ENCODE results near the gene EML2.
"Not testable (repeated sequence)": the region's sequence is repeated elsewhere in the genome, so short reads cannot be mapped to it uniquely, and the experiment has no call there.

EML2 gene

DNA sequence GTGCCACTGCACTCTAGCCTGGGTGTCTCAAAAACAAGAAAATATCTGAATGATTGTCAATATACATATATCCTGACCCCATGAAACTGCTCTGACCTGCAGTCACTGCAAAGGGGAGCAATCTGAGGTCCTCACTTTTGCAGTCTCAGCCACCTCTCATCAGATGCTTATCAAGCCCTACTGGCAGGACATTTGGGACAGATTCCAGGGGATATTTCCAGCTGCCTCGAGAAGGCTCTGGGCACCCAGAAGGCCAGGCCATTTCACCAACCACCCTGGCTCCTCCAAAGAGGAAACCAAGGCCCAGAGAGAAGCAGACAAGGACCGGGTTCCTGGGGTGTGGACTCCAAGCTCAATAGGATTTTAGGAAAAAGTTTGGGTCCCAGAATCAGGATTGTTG lies 2.3 kb downstream of the EML2 start:
- H3K79me2 ChIP-seq (ENCODE audit: control insufficient read depth, insufficient read depth, low read length, unreplicated experiment), result no peaks in the 10 kb centered on the region
- H3K36me3 ChIP-seq (ENCODE audit: insufficient read depth, low read length), result no peaks in the 10 kb centered on the region
- H2AFZ ChIP-seq (ENCODE audit: low read length, unreplicated experiment), result no peak overlapping the region
- no peak overlapping the region for H3K27ac ChIP-seq (ENCODE audit: low read depth, low read length)
- no peaks in the 10 kb centered on the region for H3K27me3 ChIP-seq (ENCODE audit: insufficient read depth, low read length)
- H3K4me1 ChIP-seq (ENCODE audit: control insufficient read depth, insufficient read depth, low read length, unreplicated experiment), result peaks cover 4% of the 10 kb centered on the region
- no peak overlapping the region for H3K4me3 ChIP-seq (ENCODE audit: low read depth, low read length)

DNA sequence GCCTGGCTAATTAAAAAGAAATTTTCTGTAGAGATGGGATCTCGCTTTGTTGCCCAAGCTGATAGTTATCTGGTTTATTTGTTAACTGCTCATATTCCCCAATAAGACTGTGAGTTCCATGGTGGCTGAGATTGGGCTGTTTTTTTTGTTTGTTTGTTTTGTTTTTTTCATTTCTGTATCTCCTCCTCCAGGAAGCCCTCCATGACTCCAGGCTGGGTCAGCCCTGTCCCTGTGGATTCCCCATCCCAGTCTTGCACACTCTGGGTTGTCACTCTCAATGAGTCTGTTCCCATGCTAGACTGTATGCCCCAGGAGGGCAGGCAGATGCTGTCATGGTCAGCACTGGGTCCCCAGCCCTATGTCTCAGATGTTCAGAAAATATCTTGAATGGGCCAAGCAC lies 2.9 kb downstream of the EML2 start:
- no peaks in the 10 kb centered on the region for H3K36me3 ChIP-seq (ENCODE audit: insufficient read depth, low read length)
- H3K27me3 ChIP-seq (ENCODE audit: insufficient read depth, low read length), result no peaks in the 10 kb centered on the region
- H3K79me2 ChIP-seq (ENCODE audit: control insufficient read depth, insufficient read depth, low read length, unreplicated experiment), result no peaks in the 10 kb centered on the region
- no peak overlapping the region for H3K4me3 ChIP-seq (ENCODE audit: low read depth, low read length)
- no peak overlapping the region for H2AFZ ChIP-seq (ENCODE audit: low read length, unreplicated experiment)
- H3K27ac ChIP-seq (ENCODE audit: low read depth, low read length), result no peak overlapping the region
- peaks cover 4% of the 10 kb centered on the region for H3K4me1 ChIP-seq (ENCODE audit: control insufficient read depth, insufficient read depth, low read length, unreplicated experiment)

DNA sequence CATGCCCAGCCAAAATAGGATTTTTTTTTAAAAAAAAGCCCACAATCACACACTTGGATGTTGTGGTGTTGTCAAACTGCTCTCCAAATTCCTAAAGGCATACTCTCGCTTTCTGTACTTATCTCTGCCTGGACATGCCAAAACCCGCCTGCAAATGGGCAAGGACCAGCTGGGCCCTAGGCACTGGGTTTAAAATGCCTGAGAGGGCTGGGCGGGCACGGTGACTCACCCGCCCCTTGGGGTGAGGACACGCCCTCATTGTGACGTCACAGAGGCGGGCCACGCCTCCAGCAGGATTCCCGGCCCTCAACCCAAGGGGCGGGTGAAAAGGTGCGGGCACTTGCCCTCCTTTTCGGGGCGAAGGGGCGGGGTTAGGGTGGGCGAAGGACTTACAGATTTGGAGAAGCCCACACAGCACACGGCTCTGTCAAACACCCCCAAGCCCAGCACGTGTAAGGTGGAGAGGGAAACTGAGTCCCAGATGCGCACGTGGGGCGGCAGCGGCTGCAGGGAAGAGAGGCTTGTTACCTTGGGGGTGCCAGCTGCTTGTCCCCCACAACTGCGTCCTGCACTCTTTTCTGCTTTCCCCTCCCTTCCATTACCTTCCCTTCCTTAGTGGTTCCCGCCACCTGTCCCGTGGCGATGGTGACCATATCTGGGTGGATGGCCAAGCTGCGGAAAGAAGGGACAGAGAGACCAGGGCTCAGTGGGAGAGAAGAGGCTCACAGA lies 6.6 kb downstream of the EML2 start:
- no peaks in the 10 kb centered on the region for H3K27me3 ChIP-seq (ENCODE audit: insufficient read depth, low read length)
- no peak overlapping the region for H3K4me3 ChIP-seq (ENCODE audit: low read depth, low read length)
- peaks cover 5% of the 10 kb centered on the region for H3K4me1 ChIP-seq (ENCODE audit: control insufficient read depth, insufficient read depth, low read length, unreplicated experiment)
- no peaks in the 10 kb centered on the region for H3K36me3 ChIP-seq (ENCODE audit: insufficient read depth, low read length)
- no peaks in the 10 kb centered on the region for H3K79me2 ChIP-seq (ENCODE audit: control insufficient read depth, insufficient read depth, low read length, unreplicated experiment)
- H3K27ac ChIP-seq (ENCODE audit: low read depth, low read length), result peak overlapping the region; percentile 29; the same call in 1 of the 2 replicates
- H2AFZ ChIP-seq (ENCODE audit: low read length, unreplicated experiment), result no peak overlapping the region

DNA sequence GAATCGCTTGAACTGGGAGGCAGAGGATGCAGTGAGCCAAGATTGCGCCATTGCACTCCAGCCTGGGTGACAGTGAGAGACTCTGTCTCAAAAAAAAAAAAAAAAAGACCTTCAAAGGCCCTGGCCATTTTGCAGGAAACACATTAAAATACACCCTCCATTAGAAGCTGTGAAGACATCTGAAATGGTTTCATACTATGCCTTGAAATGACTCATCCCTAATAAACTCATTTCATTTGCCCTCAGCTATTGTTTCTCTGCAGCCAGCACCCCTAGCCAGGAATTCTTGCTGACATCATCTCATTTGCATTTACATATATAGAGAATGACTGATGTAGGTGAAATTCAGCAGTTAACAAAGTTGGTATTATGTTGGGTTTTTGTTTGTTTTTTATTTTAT lies 8.7 kb downstream of the EML2 start:
- Histone ChIP-seq H3K4me3 (ENCODE audit: low read depth, low read length) (no peak overlapping the region), H3K36me3 (ENCODE audit: insufficient read depth, low read length) (no peaks in the 10 kb centered on the region), H3K79me2 (ENCODE audit: control insufficient read depth, insufficient read depth, low read length, unreplicated experiment) (no peaks in the 10 kb centered on the region), H3K4me1 (ENCODE audit: control insufficient read depth, insufficient read depth, low read length, unreplicated experiment) (peaks cover 5% of the 10 kb centered on the region), H3K27ac (ENCODE audit: low read depth, low read length) (peak overlapping the region; percentile 79), H3K27me3 (ENCODE audit: insufficient read depth, low read length) (no peaks in the 10 kb centered on the region), H2AFZ (ENCODE audit: low read length, unreplicated experiment) (no peak overlapping the region)

DNA sequence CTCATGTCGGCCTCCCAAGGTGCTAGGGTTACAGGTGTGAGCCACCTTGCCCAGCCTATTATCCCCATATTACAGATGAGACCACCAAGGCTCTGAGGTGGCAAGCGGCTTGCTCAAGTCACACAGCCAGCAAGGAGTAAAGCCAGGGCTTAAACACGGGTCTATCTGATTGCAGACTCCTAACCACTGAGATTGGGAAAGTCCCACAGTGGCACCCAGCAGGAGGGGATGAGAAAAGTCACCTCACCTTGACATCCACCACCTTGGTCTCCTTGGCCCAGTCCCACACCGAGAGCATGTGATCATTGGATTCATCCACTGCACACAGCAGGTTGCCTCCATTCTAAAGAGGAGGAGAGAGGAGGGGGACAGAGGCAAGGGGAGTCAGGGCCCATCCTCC lies 9.5 kb downstream of the EML2 start:
- Histone ChIP-seq H3K36me3 (ENCODE audit: insufficient read depth, low read length) (no peaks in the 10 kb centered on the region), H3K27me3 (ENCODE audit: insufficient read depth, low read length) (no peaks in the 10 kb centered on the region), H2AFZ (ENCODE audit: low read length, unreplicated experiment) (no peak overlapping the region), H3K4me1 (ENCODE audit: control insufficient read depth, insufficient read depth, low read length, unreplicated experiment) (peaks cover 5% of the 10 kb centered on the region), H3K79me2 (ENCODE audit: control insufficient read depth, insufficient read depth, low read length, unreplicated experiment) (no peaks in the 10 kb centered on the region), H3K27ac (ENCODE audit: low read depth, low read length) (no peak overlapping the region), H3K4me3 (ENCODE audit: low read depth, low read length) (no peak overlapping the region)

DNA sequence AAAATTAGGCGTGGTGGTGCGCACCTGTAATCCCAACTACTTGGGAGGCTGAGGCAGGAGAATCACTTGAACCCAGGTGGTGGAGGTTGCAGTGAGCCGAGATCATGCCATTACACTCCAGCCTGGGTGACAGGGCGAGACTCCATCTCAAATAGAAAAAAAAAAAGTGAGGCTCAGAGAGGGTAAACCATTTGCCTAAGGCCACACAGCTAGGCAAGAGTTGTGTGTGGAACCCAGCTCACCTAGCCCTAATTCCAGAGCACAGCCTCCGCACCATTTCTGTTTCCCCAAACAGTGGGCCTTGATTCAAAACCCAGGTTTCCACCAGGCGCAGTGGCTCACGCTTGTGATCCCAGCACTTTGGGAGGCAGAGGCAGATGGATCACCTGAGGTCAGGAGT lies 11.0 kb downstream of the EML2 start:
- H3K27me3 ChIP-seq (ENCODE audit: insufficient read depth, low read length); H3K36me3 ChIP-seq (ENCODE audit: insufficient read depth, low read length); H3K27ac ChIP-seq (ENCODE audit: low read depth, low read length); H3K4me3 ChIP-seq (ENCODE audit: low read depth, low read length); H3K4me1 ChIP-seq (ENCODE audit: control insufficient read depth, insufficient read depth, low read length, unreplicated experiment); H2AFZ ChIP-seq (ENCODE audit: low read length, unreplicated experiment); H3K79me2 ChIP-seq (ENCODE audit: control insufficient read depth, insufficient read depth, low read length, unreplicated experiment): not testable (repeated sequence)

DNA sequence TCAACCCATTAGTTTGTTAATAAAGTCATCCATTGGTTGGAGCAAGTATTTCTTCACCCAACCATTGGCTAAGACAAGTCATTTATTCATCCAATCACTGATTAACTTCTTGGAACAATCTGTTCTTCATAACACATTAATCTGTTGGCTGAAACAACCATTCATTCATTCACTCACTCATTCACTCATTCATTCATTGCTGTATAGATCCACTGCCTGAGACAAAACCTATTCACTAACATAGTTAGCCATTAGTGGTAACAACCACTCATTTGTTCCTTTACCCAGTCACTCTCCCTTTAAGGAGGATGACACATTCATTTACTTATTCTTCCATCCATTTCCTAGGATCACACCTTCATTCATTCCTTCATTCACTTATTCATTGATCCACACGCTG lies 15.2 kb downstream of the EML2 start:
- no peaks in the 10 kb centered on the region; the same call in 1 of the 2 replicates for H3K36me3 ChIP-seq (ENCODE audit: insufficient read depth, low read length)
- no peaks in the 10 kb centered on the region for H3K79me2 ChIP-seq (ENCODE audit: control insufficient read depth, insufficient read depth, low read length, unreplicated experiment)
- H2AFZ ChIP-seq (ENCODE audit: low read length, unreplicated experiment), result no peak overlapping the region
- H3K27me3 ChIP-seq (ENCODE audit: insufficient read depth, low read length), result no peaks in the 10 kb centered on the region
- no peak overlapping the region for H3K27ac ChIP-seq (ENCODE audit: low read depth, low read length)
- H3K4me3 ChIP-seq (ENCODE audit: low read depth, low read length), result no peak overlapping the region
- no peaks in the 10 kb centered on the region for H3K4me1 ChIP-seq (ENCODE audit: control insufficient read depth, insufficient read depth, low read length, unreplicated experiment)

DNA sequence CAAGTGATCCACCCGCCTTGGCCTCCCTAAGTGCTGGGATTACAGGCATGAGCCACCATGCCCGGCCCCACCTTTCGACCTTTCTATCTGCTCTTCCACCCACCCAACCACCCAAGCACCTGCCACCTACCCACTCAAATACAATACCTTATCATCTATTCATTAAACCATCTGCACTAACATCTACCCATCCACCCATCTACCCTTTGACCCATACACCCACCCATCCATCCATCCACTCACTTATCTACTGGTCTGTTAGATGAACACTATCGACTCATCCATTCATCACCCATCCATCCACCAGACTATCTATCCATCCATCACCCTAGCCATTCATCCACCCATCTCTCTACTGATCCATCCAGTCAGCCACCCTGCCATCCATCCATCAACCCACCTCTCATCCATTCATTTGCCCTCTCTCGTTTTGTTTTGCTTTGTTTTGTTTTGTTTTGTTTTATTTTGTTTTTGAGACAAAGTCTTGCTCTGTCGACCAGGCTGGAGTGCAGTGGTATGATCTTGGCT lies 17.2 kb downstream of the EML2 start:
- Histone ChIP-seq H2AFZ (ENCODE audit: low read length, unreplicated experiment) (no peak overlapping the region), H3K79me2 (ENCODE audit: control insufficient read depth, insufficient read depth, low read length, unreplicated experiment) (no peaks in the 10 kb centered on the region), H3K4me3 (ENCODE audit: low read depth, low read length) (no peak overlapping the region), H3K27me3 (ENCODE audit: insufficient read depth, low read length) (no peaks in the 10 kb centered on the region), H3K4me1 (ENCODE audit: control insufficient read depth, insufficient read depth, low read length, unreplicated experiment) (no peaks in the 10 kb centered on the region), H3K27ac (ENCODE audit: low read depth, low read length) (no peak overlapping the region), H3K36me3 (ENCODE audit: insufficient read depth, low read length) (no peaks in the 10 kb centered on the region; the same call in 1 of the 2 replicates)

DNA sequence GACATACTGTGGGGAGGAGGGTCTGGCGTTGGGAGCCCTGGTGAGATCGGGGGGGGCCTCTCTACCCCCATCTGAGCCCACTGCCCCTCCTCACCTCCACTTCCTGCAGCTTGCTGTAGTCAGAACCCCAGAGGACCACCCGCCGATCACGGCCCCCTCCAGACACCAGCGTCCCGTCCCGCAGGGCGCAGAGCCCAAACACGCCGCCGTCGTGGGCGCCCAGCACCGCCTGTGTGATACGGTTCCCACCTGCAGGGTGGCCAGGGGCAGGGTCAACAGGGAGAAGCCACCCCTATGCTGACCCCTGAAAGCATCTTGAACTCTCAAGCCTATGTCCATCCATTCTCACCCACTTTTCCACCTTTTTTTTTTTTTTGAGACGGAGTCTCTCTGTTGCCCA lies 17.8 kb downstream of the EML2 start:
- no peaks in the 10 kb centered on the region for H3K27me3 ChIP-seq (ENCODE audit: insufficient read depth, low read length)
- H2AFZ ChIP-seq (ENCODE audit: low read length, unreplicated experiment), result no peak overlapping the region
- H3K36me3 ChIP-seq (ENCODE audit: insufficient read depth, low read length), result no peaks in the 10 kb centered on the region; the same call in 1 of the 2 replicates
- H3K4me3 ChIP-seq (ENCODE audit: low read depth, low read length), result no peak overlapping the region
- no peak overlapping the region for H3K27ac ChIP-seq (ENCODE audit: low read depth, low read length)
- no peaks in the 10 kb centered on the region for H3K4me1 ChIP-seq (ENCODE audit: control insufficient read depth, insufficient read depth, low read length, unreplicated experiment)
- no peaks in the 10 kb centered on the region for H3K79me2 ChIP-seq (ENCODE audit: control insufficient read depth, insufficient read depth, low read length, unreplicated experiment)

DNA sequence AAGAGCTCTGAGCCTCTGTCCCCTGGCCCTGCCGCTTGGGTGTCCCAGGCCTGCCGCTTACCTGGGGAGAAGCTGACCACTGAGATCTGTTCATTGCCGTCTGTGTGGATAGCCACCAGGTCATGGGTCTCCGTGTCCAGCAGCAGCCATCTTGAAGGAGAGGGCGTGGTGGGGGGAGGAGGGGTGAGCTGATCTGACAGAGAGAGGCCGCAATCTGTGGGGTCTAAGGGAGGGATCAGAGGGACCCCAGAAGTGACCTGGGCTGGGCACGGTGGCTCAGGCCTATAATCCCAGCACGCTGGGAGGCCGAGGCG lies 22.5 kb downstream of the EML2 start:
- Histone ChIP-seq H3K27me3 (ENCODE audit: insufficient read depth, low read length) (no peaks in the 10 kb centered on the region), H3K4me1 (ENCODE audit: control insufficient read depth, insufficient read depth, low read length, unreplicated experiment) (peaks cover 11% of the 10 kb centered on the region), H2AFZ (ENCODE audit: low read length, unreplicated experiment) (no peak overlapping the region), H3K36me3 (ENCODE audit: insufficient read depth, low read length) (peaks cover 2% of the 10 kb centered on the region), H3K79me2 (ENCODE audit: control insufficient read depth, insufficient read depth, low read length, unreplicated experiment) (no peaks in the 10 kb centered on the region), H3K27ac (ENCODE audit: low read depth, low read length) (no peak overlapping the region), H3K4me3 (ENCODE audit: low read depth, low read length) (no peak overlapping the region)

Measured in ACC112 (cell line).